ENCODE results near the gene WDR87.

GRCh38 chr19:37876032-37876431 lies 30.4 kb downstream of the WDR87 start:
- TF ChIP-seq CTCF (tag by site-specific recombination; IDR thresholded peaks at IDR 0.05) (no peak), ATF2 (tag by site-specific recombination; IDR thresholded peaks at IDR 0.05; ENCODE audit: low read depth) (no peak)
